HL-60 (cell line): Measurements from ENCODE around the gene PBX3.

Experiments used
- CTCF ChIP-seq: IDR thresholded peaks from one replicate; pipeline ENCODE4 v1.5.1; 2011; ENCODE audit warnings: low read length, control low read depth, inconsistent platforms; ENCODE audit not compliant: insufficient read depth
- GABPA ChIP-seq: IDR thresholded peaks from 2 replicates; pipeline ENCODE4 v1.6.1; 2012; ENCODE audit warnings: low read depth
- POLR2AphosphoS5 ChIP-seq: IDR thresholded peaks from 2 replicates; pipeline ENCODE4 v1.6.1; 2012; ENCODE audit warnings: low read depth
- TF ChIP-seq, protein P1 (sequence below): IDR thresholded peaks from 2 replicates; pipeline ENCODE4 v1.6.1; 2012; ENCODE audit warnings: low read depth; ENCODE audit not compliant: insufficient replicate concordance

DNA sequence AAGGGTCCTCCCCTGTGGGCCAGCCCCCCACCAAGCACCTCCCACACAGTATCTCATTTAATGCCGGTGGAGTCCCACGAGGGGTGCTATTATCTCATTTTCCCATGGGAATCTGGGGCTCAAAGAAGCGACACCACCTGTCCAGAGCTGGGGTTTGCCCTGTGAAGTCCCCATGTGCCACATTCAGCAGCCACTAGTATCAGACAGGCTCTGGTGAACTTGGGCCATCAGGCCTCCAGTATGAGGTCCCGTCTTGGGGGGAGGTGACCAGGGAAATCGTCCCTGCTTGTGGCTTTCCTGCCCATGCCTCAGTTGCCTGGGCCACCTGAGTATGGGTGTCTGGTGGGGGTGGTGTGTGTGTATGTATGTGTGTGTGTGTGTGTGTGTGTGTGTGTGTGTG is 222.7 kb downstream of the PBX3 start:
- TF ChIP-seq POLR2AphosphoS5, result no peak
- no peak for TF ChIP-seq CTCF
- no peak for TF ChIP-seq GABPA
- TF ChIP-seq, protein P1, sequence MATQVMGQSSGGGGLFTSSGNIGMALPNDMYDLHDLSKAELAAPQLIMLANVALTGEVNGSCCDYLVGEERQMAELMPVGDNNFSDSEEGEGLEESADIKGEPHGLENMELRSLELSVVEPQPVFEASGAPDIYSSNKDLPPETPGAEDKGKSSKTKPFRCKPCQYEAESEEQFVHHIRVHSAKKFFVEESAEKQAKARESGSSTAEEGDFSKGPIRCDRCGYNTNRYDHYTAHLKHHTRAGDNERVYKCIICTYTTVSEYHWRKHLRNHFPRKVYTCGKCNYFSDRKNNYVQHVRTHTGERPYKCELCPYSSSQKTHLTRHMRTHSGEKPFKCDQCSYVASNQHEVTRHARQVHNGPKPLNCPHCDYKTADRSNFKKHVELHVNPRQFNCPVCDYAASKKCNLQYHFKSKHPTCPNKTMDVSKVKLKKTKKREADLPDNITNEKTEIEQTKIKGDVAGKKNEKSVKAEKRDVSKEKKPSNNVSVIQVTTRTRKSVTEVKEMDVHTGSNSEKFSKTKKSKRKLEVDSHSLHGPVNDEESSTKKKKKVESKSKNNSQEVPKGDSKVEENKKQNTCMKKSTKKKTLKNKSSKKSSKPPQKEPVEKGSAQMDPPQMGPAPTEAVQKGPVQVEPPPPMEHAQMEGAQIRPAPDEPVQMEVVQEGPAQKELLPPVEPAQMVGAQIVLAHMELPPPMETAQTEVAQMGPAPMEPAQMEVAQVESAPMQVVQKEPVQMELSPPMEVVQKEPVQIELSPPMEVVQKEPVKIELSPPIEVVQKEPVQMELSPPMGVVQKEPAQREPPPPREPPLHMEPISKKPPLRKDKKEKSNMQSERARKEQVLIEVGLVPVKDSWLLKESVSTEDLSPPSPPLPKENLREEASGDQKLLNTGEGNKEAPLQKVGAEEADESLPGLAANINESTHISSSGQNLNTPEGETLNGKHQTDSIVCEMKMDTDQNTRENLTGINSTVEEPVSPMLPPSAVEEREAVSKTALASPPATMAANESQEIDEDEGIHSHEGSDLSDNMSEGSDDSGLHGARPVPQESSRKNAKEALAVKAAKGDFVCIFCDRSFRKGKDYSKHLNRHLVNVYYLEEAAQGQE, result no peak
